HCT116 (cell line): ENCODE measurements around the gene TMEM150C. TPM values are rescaled to one million over a fixed set of nuclear protein-coding genes. Genes with fewer than 3 reads are reported as not detected.

Experiments
- ATAC-seq: fragments of 200-7000 bp; cut with Tn5 transposase; 2 replicates; pipeline ENCODE4 v1.9.1; 2020; ENCODE audit warnings: mild to moderate bottlenecking, moderate library complexity
- BruUV-seq: library from RNA; stranded (reverse); fragments of 400-500 nt; replicated peaks from 2 replicates; lab custom pipeline; 2021; lab: Mats Ljungman, UMichigan
- CTCF ChIA-PET: fragments of 300-600 bp; sonication (Branson Sonifier 250); formaldehyde crosslinking; loops from one replicate; lab custom pipeline; 2021; ENCODE audit warnings: antibody characterized with exemption; lab: Charles Lee
- POLR2A ChIA-PET: fragments of 300-600, 350-600 bp; sonication (Branson Sonifier 250); formaldehyde crosslinking; loops from one replicate; lab custom pipeline; 2021; ENCODE audit warnings: antibody characterized with exemption; lab: Charles Lee
- RAD21 ChIA-PET, 2 experiments: fragments of 300-600 bp; sonication (Branson Sonifier 250); formaldehyde crosslinking; loops; one replicate each; lab custom pipeline; 2023; ENCODE audit warnings: low total read pairs in 2 of 2; ENCODE audit not compliant: uncharacterized antibody in 2 of 2, unreplicated experiment in 2 of 2, low non-redundant PET in 1 of 2; lab: Charles Lee
- DNase-seq: peaks from one replicate; pipeline ENCODE4 v3.0.0-alpha.2; 2010; ENCODE audit warnings: low read depth, low spot score
- H2AFZ ChIP-seq: fragments of 200-600 bp; shearing (Covaris generic), sonication (generic); 2 replicates; pipeline ENCODE4 v1.6.1; 2017; ENCODE audit warnings: low read depth, mixed run types, mixed read lengths, antibody characterized with exemption, low read length; ENCODE audit not compliant: poor library complexity, severe bottlenecking
- H3K27ac ChIP-seq: 2 replicates; pipeline ENCODE4 v1.5.1; 2012; ENCODE audit warnings: low read depth, low read length
- H3K27me3 ChIP-seq: fragments of 200-600 bp; sonication (generic); 2 replicates; pipeline ENCODE4 v1.6.1; 2016; ENCODE audit warnings: mixed run types, low read length, mixed read lengths; ENCODE audit not compliant: insufficient read depth
- H3K36me3 ChIP-seq, 2 experiments: fragments of 200-500 bp in 1 of 2; fragments of 200-600 bp in 1 of 2; sonication (Bioruptor generic) in 1 of 2; sonication (generic) in 1 of 2; 2 replicates each; pipeline versions ENCODE4 v1.5.1 to v1.6.1; 2014 to 2016; ENCODE audit warnings: low read length in 2 of 2, inconsistent platforms in 1 of 2, mixed read lengths in 1 of 2, mixed run types in 1 of 2; ENCODE audit not compliant: insufficient read depth in 2 of 2, control insufficient read depth in 1 of 2
- H3K4me1 ChIP-seq, 2 experiments: fragments of 200-600 bp in 1 of 2; sonication (generic) in 1 of 2; 2 replicates each; pipeline versions ENCODE4 v1.5.1 to v1.6.1; 2012 to 2017; ENCODE audit warnings: low read length in 2 of 2, inconsistent platforms in 1 of 2, mild to moderate bottlenecking in 1 of 2, mixed read lengths in 1 of 2, mixed run types in 1 of 2, moderate library complexity in 1 of 2; ENCODE audit not compliant: insufficient read depth in 2 of 2, control insufficient read depth in 1 of 2
- H3K4me2 ChIP-seq: fragments of 200-600 bp; sonication (generic); 2 replicates; pipeline ENCODE4 v1.6.1; 2017; ENCODE audit warnings: mixed run types, low read length, mixed read lengths
- H3K4me3 ChIP-seq, 2 experiments: fragments of 200-600 bp in 1 of 2; sonication (generic) in 1 of 2; replicated peaks in 1 of 2; 2 replicates each; pipeline ENCODE4 v1.5.1; 2011 to 2016; ENCODE audit warnings: low read length in 2 of 2, control low read depth in 1 of 2, low read depth in 1 of 2, mild to moderate bottlenecking in 1 of 2, mixed read lengths in 1 of 2, mixed run types in 1 of 2
- H3K79me2 ChIP-seq: fragments of 200-600 bp; sonication (generic); 2 replicates; pipeline ENCODE4 v1.6.1; 2017; ENCODE audit warnings: mild to moderate bottlenecking, mixed run types, low read length, moderate library complexity, mixed read lengths; ENCODE audit not compliant: insufficient read depth
- H3K9ac ChIP-seq: fragments of 200-600 bp; sonication (generic); 2 replicates; pipeline ENCODE4 v1.6.1; 2016; ENCODE audit warnings: low read length, mixed read lengths
- H3K9me2 ChIP-seq: fragments of 200-600 bp; sonication (generic), shearing (Covaris generic); 2 replicates; pipeline ENCODE4 v1.6.1; 2017; ENCODE audit warnings: mixed run types, mild to moderate bottlenecking, moderate library complexity; ENCODE audit not compliant: insufficient read depth
- H3K9me3 ChIP-seq, 2 experiments: fragments of 200-500 bp in 1 of 2; fragments of 200-600 bp in 1 of 2; sonication (Bioruptor generic) in 1 of 2; sonication (generic) in 1 of 2; 2 replicates each; pipeline ENCODE4 v1.6.1; 2014 to 2017; ENCODE audit warnings: low read length in 2 of 2, mixed read lengths in 2 of 2, inconsistent platforms in 1 of 2, low read depth in 1 of 2, mild to moderate bottlenecking in 1 of 2, mixed run types in 1 of 2, moderate library complexity in 1 of 2; ENCODE audit not compliant: control insufficient read depth in 1 of 2, insufficient read depth in 1 of 2
- H4K20me1 ChIP-seq: fragments of 200-600 bp; sonication (generic), shearing (Covaris generic); 2 replicates; pipeline ENCODE4 v1.6.1; 2017; ENCODE audit warnings: mixed run types, mild to moderate bottlenecking, moderate library complexity; ENCODE audit not compliant: insufficient read depth
- ATF3 ChIP-seq: IDR thresholded peaks from 2 replicates; pipeline ENCODE4 v1.6.1; 2012
- CBX3 ChIP-seq: IDR thresholded peaks from 2 replicates; pipeline ENCODE4 v1.6.1; 2012; ENCODE audit warnings: low read depth
- CEBPB ChIP-seq: IDR thresholded peaks from 2 replicates; pipeline ENCODE4 v1.6.1; 2012; ENCODE audit warnings: low read depth
- ELF1 ChIP-seq: IDR thresholded peaks from 2 replicates; pipeline ENCODE4 v1.6.1; 2012; ENCODE audit warnings: low read depth, borderline replicate concordance
- EZH2 ChIP-seq: fragments of 200-600 bp; sonication (generic); IDR thresholded peaks from 2 replicates; pipeline ENCODE4 v1.6.1; 2017; ENCODE audit warnings: antibody characterized with exemption, mixed run types
- EZH2phosphoT487 ChIP-seq: fragments of 200-600 bp; IDR thresholded peaks from 2 replicates; pipeline ENCODE4 v1.6.1; 2018; ENCODE audit warnings: antibody characterized with exemption, borderline replicate concordance
- FOSL1 ChIP-seq: IDR thresholded peaks from 2 replicates; pipeline ENCODE4 v1.6.1; 2012; ENCODE audit warnings: low read depth
- MAX ChIP-seq: IDR thresholded peaks from 2 replicates; pipeline ENCODE4 v1.6.1; 2012
- POLR2AphosphoS5 ChIP-seq: IDR thresholded peaks from 2 replicates; pipeline ENCODE4 v1.6.1; 2011; ENCODE audit warnings: mild to moderate bottlenecking, low read depth, low read length, moderate library complexity
- SRF ChIP-seq: IDR thresholded peaks from 2 replicates; pipeline ENCODE4 v1.6.1; 2012; ENCODE audit warnings: low read depth
- ZBTB33 ChIP-seq: IDR thresholded peaks from 2 replicates; pipeline ENCODE4 v1.6.1; 2011; ENCODE audit warnings: mild to moderate bottlenecking, low read length, moderate library complexity; ENCODE audit not compliant: insufficient replicate concordance; ENCODE audit errors: extremely low read depth
- ZFX ChIP-seq: fragments of 450-650 bp; IDR thresholded peaks from 2 replicates; pipeline ENCODE4 v1.6.1; 2017
- intact Hi-C: fragments of 100-400 bp; cut with micrococcal nuclease; formaldehyde crosslinking; loops from 2 replicates; pipeline ENCODE4 v1.10.0; 2022
- total RNA-seq: library from RNA; stranded (reverse); gene quantifications from one replicate; pipeline ENCODE4 v1.2.1, GENCODE V29; 2021; ENCODE audit not compliant: unreplicated experiment

TMEM150C gene
- total RNA-seq, 1 experiment from 2014 or later, result 1.2 TPM

DNA sequence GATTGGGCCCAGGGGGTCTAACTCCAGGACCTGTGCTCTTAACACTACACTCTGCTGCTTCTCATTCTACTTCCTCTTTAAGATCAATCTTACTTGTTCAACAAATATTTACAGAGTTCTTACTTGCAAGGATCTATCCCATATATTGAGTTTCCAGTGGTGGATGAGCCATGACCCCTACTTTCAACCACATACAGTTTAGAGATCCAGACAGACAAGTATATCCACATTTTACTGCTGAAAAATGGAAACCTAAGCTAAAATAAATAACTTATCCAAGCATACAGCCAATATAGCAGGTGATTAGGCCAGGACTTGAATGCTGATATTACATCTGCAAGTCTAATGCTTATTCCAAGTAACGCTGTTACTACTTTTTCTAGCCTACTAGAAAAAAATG, 18.7 kb downstream of the TMEM150C start (continued):
- no peak for TF ChIP-seq CEBPB
- no peak for TF ChIP-seq FOSL1
- TF ChIP-seq SRF, result no peak

DNA sequence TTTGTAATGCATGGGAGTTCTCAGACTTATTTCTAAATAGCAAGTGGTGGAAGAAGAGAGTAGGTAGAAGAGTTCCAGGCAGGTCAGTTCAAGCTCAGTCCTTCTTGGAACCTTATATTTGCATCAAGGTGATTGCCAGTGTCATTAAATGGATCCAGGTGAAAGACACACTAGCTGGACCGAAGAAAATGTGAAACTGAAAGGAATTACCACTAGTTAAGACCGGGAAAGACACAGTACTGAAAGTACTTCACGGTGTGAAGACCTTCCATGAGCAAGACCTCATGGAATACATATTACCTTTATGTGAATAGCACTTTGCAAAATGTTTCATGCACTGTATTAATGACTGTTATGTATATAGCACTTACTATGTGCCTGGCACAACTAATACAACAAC, 19.1 kb downstream of the TMEM150C start:
- POLR2A ChIA-PET, result no interaction called here
- BruUV-seq, result no TSS peak
- no peak for ATAC-seq
- H3K79me2 ChIP-seq, result no peaks in the 10 kb centered on the region
- H4K20me1 ChIP-seq, result no peaks in the 10 kb centered on the region
- no peak overlapping the region for H3K27ac ChIP-seq
- H3K27me3 ChIP-seq, result no peaks in the 10 kb centered on the region
- no peaks in the 10 kb centered on the region for H3K9me3 ChIP-seq
- RAD21 ChIA-PET, result no interaction called here
- DNase-seq, result no peak
- no peaks in the 10 kb centered on the region for H3K36me3 ChIP-seq
- H3K9ac ChIP-seq, result no peak overlapping the region
- no peaks in the 10 kb centered on the region for H3K9me2 ChIP-seq
- H3K4me1 ChIP-seq, result no peaks in the 10 kb centered on the region
- H3K4me2 ChIP-seq, result no peak overlapping the region
- intact Hi-C loops, result no loop called here
- no peak overlapping the region for H2AFZ ChIP-seq
- TF ChIP-seq ATF3 (no peak), CBX3 (no peak), ELF1 (no peak), EZH2 (no peak), ZFX (no peak), SRF (no peak), POLR2AphosphoS5 (no peak), ZBTB33 (no peak), MAX (no peak), EZH2phosphoT487 (no peak), FOSL1 (no peak)
- H3K4me3 ChIP-seq, result no peak overlapping the region
- CTCF ChIA-PET, result no interaction called here
